Smooth muscle cell (in vitro differentiated cells): Measurements from ENCODE around the gene CDC42BPB. TPM values are rescaled to one million over a fixed set of nuclear protein-coding genes. Genes with fewer than 3 reads are reported as not detected.

Experiments used
- DNase-seq: peaks from one replicate; lab custom pipeline; 2025; ENCODE audit not compliant: unreplicated experiment; lab: John Stamatoyannopoulos, UW
- H2AFZ ChIP-seq: fragments of 200-600 bp; sonication (generic); 2 replicates; pipeline ENCODE4 v1.6.0; 2016; ENCODE audit warnings: antibody characterized with exemption, low read depth, mild to moderate bottlenecking
- H3F3A ChIP-seq: fragments of 200-600 bp; sonication (generic); 2 replicates; pipeline ENCODE4 v1.6.0; 2017; ENCODE audit warnings: antibody characterized with exemption, low read depth
- H3K27ac ChIP-seq: fragments of 200-600 bp; sonication (generic); 2 replicates; pipeline ENCODE4 v1.5.1; 2016; ENCODE audit warnings: low read depth, mild to moderate bottlenecking
- H3K27me3 ChIP-seq: fragments of 200-600 bp; sonication (generic); 2 replicates; pipeline ENCODE4 v1.6.1; 2016; ENCODE audit warnings: low read depth, mild to moderate bottlenecking
- H3K36me3 ChIP-seq: fragments of 200-600 bp; sonication (generic); 2 replicates; pipeline ENCODE4 v1.5.1; 2016; ENCODE audit warnings: low read depth
- H3K4me1 ChIP-seq: fragments of 200-600 bp; sonication (generic); 2 replicates; pipeline ENCODE4 v1.5.1; 2016; ENCODE audit warnings: low read depth
- H3K4me2 ChIP-seq: fragments of 200-600 bp; sonication (generic); 2 replicates; pipeline ENCODE4 v1.6.0; 2016; ENCODE audit warnings: mild to moderate bottlenecking
- H3K4me3 ChIP-seq: fragments of 200-600 bp; sonication (generic); 2 replicates; pipeline ENCODE4 v1.5.1; 2016; ENCODE audit warnings: mild to moderate bottlenecking
- H3K79me2 ChIP-seq: fragments of 200-600 bp; sonication (generic); 2 replicates; pipeline ENCODE4 v1.6.0; 2016; ENCODE audit warnings: low read depth, mild to moderate bottlenecking
- H3K9ac ChIP-seq: fragments of 200-600 bp; sonication (generic); 2 replicates; pipeline ENCODE4 v1.6.0; 2016; ENCODE audit warnings: low read depth
- H3K9me3 ChIP-seq: fragments of 200-600 bp; sonication (generic); replicated peaks from 2 replicates; pipeline ENCODE4 v1.5.1; 2016; ENCODE audit warnings: low read depth
- H4K20me1 ChIP-seq: fragments of 200-600 bp; sonication (generic); 2 replicates; pipeline ENCODE4 v1.6.0; 2016; ENCODE audit warnings: low read depth
- CTCF ChIP-seq: fragments of 200-600 bp; sonication (generic); IDR thresholded peaks from 2 replicates; pipeline ENCODE4 v1.5.1; 2017; ENCODE audit warnings: borderline replicate concordance, mild to moderate bottlenecking, antibody characterized with exemption; ENCODE audit not compliant: insufficient read depth, poor library complexity, severe bottlenecking
- WGBS: methylation state at CpG from one replicate; pipeline ENCODE4 v1.1.7; 2016; ENCODE audit warnings: low lambda C conversion rate; 5-methylcytosine and 5-hydroxymethylcytosine counted together
- polyA plus RNA-seq: library from polyadenylated mRNA; unstranded; fragments of >200 nt; fragmentation: Nextera tagmentation; extraction: Ambion mirVana; gene quantifications from 2 replicates; pipeline ENCODE4 v1.2.1, GENCODE V29; 2016
- total RNA-seq: library from RNA; depleted of rRNA; stranded (reverse); fragments of >200 nt; gene quantifications from 2 replicates; pipeline ENCODE4 v1.2.3, GENCODE V29; 2014

The CDC42BPB gene
- total and polyA plus RNA-seq, 2 experiments from 2014 or later, result 11.3 to 71.2 TPM

DNA sequence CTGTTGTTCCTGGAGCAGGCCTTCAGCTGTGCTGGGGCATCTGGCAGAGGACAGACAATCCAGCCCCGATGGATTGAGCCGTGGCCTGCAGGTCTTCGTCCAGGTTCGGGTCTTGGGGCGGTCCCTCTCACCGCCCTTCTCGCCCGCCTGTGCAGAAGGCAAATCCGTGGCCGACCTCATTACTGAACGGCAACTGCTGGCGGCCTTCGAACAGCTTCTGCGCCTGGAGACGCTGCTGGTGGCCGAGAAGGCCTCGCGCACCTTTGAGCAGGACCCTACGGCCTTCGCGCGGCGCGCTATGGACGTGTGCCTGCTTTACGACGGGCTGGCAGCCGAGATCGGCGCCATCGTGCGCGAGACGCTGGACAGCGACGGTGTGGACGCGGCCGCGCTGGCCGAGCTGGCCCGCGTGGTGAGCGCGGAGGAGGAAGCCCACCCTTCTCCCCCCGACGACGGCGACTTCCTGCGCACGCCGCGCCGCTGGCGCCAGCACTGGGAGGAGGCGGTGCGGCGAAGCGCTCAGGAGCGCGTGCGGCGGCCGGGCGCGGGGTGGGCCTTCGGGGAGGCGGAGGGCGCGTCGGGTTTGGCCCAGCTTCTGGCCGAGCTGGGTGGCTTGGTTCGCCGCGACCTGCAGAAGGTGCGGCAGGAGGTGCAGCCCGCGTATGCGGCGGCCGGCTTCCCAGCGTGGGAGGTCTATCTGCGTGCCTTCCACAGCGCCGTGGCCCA is 44.8 kb upstream of the CDC42BPB start:
- no peaks in the 10 kb centered on the region for H3K9me3 ChIP-seq
- WGBS, result 86% methylated on average over 58 of the region's 85 CpGs
- H3K4me2 ChIP-seq, result no peak overlapping the region
- H3K9ac ChIP-seq, result no peak overlapping the region
- no peaks in the 10 kb centered on the region for H3K36me3 ChIP-seq
- no peak overlapping the region for H3K4me3 ChIP-seq
- H3F3A ChIP-seq, result peaks cover 4% of the 10 kb centered on the region
- no peak overlapping the region for H2AFZ ChIP-seq
- peaks cover 17% of the 10 kb centered on the region for H3K27me3 ChIP-seq
- TF ChIP-seq CTCF, result no peak
- H4K20me1 ChIP-seq, result no peaks in the 10 kb centered on the region
- H3K4me1 ChIP-seq, result no peaks in the 10 kb centered on the region
- H3K79me2 ChIP-seq, result no peaks in the 10 kb centered on the region
- H3K27ac ChIP-seq, result no peak overlapping the region
- no peak for DNase-seq

DNA sequence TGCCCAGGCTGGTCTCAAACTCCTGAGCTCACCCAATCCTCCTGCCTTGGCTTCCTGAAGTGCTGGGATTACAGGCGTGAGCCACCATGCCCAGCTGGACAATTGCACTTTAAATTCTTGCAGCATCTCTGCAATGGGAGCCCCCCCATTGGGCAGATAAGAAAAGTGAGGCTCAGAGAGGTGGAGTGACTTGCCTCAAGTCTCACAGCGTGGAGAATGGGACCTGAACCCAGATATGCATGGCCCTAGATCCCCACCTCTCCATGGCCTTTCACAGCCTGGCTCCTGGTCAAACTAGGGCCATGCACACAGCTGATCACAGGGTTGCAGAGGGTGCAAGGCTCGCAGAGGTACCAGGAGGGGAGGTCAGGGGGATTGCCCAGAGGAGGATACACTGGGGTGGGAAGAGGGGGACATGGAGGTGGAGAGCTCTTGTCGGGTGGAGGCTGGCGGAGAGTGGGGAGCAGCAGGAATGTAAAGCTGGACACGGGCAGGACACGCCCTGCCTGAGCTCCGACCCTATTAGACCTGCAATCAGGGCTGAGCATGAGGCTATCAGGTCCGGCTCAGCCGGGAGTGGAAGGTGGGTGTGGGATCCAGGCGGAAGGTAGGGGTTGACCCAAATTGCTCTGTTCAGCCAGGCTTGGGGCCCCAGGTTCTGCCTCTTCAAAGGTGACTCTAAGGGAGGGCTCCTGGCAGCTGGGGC is 44.1 kb upstream of the CDC42BPB start:
- Histone ChIP-seq H3F3A (peaks cover 4% of the 10 kb centered on the region), H3K27me3 (peaks cover 17% of the 10 kb centered on the region), H3K27ac (no peak overlapping the region), H4K20me1 (no peaks in the 10 kb centered on the region), H3K4me2 (no peak overlapping the region), H3K9me3 (no peaks in the 10 kb centered on the region), H3K36me3 (no peaks in the 10 kb centered on the region), H3K79me2 (no peaks in the 10 kb centered on the region), H2AFZ (no peak overlapping the region), H3K4me3 (no peak overlapping the region), H3K9ac (no peak overlapping the region), H3K4me1 (no peaks in the 10 kb centered on the region)
- no peak for DNase-seq
- 97% methylated on average over 11 of the region's 11 CpGs for WGBS
- TF ChIP-seq CTCF, result no peak

- Histone ChIP-seq H3K4me2 (no peak overlapping the region), H3K4me1 (no peaks in the 10 kb centered on the region), H2AFZ (no peak overlapping the region), H3K27me3 (peaks cover 17% of the 10 kb centered on the region), H3K9ac (no peak overlapping the region), H3F3A (no peaks in the 10 kb centered on the region), H3K9me3 (no peaks in the 10 kb centered on the region), H4K20me1 (no peaks in the 10 kb centered on the region), H3K4me3 (no peak overlapping the region), H3K36me3 (no peaks in the 10 kb centered on the region), H3K79me2 (no peaks in the 10 kb centered on the region), H3K27ac (no peak overlapping the region)
- no peak for TF ChIP-seq CTCF
- WGBS, result 80% methylated on average over 25 of the region's 25 CpGs
- no peak for DNase-seq
These were observed 43.2 kb upstream of the CDC42BPB start for GRCh38 chr14:103100281-103101121.
